HepG2 (cell line): ENCODE data around the gene CST4. TPM values are rescaled to one million over a fixed set of nuclear protein-coding genes. Genes with fewer than 3 reads are reported as not detected.
A peak's percentile ranks its signal among the peaks of the same experiment; 100 is the strongest.

Source experiments
- ATF7 ChIP-seq, 2 experiments: fragments of 450-650 bp in 1 of 2; sonication (generic) in 1 of 2; formaldehyde crosslinking in 1 of 2; IDR thresholded peaks; 2 replicates each; pipeline versions ENCODE4 v1.4.0 to v1.6.1; 2016 to 2020; ENCODE audit warnings: antibody characterized with exemption in 1 of 2, mild to moderate bottlenecking in 1 of 2, missing genetic modification reagents in 1 of 2
- ETV6 ChIP-seq: sonication (generic); formaldehyde crosslinking; conservative IDR thresholded peaks from 2 replicates; pipeline ENCODE4 v1.4.0; 2020; ENCODE audit warnings: missing genetic modification reagents
- FIP1L1 ChIP-seq: fragments of 200-400 bp; formaldehyde crosslinking; IDR thresholded peaks from 2 replicates; pipeline ENCODE4 v1.6.1; 2018; ENCODE audit warnings: low read depth, mild to moderate bottlenecking, low read length, moderate library complexity, borderline replicate concordance; ENCODE audit not compliant: insufficient read depth
- KDM3A ChIP-seq: IDR thresholded peaks from 2 replicates; pipeline ENCODE4 v1.6.1; 2018; ENCODE audit warnings: low read depth, missing compliant biosample characterization
- PAWR ChIP-seq: sonication (generic); formaldehyde crosslinking; IDR thresholded peaks from 2 replicates; pipeline ENCODE4 v1.4.0; 2020; ENCODE audit warnings: missing genetic modification reagents, mild to moderate bottlenecking, borderline replicate concordance
- PHB2 ChIP-seq: fragments of 450-650 bp; IDR thresholded peaks from 2 replicates; pipeline ENCODE4 v1.6.1; 2018; ENCODE audit not compliant: partially characterized antibody
- SP2 ChIP-seq: sonication (generic); formaldehyde crosslinking; IDR thresholded peaks from 2 replicates; pipeline ENCODE4 v1.5.1; 2020; ENCODE audit warnings: mild to moderate bottlenecking, missing genetic modification reagents
- TSC22D2 ChIP-seq: sonication (generic); formaldehyde crosslinking; IDR thresholded peaks from 2 replicates; pipeline ENCODE4 v1.5.1; 2020; ENCODE audit warnings: missing genetic modification reagents, mild to moderate bottlenecking, borderline replicate concordance
- ZNF3 ChIP-seq: IDR thresholded peaks from 2 replicates; pipeline ENCODE4 v1.7.0; 2017; ENCODE audit warnings: inconsistent platforms
- ZNF331 ChIP-seq: sonication (generic); formaldehyde crosslinking; IDR thresholded peaks from 2 replicates; pipeline ENCODE4 v1.4.0; 2020; ENCODE audit warnings: missing genetic modification reagents
- ZNF367 ChIP-seq: sonication (generic); formaldehyde crosslinking; IDR thresholded peaks from 2 replicates; pipeline ENCODE4 v1.4.0; 2020; ENCODE audit warnings: missing genetic modification reagents, borderline replicate concordance
- ZNF496 ChIP-seq: sonication (generic); formaldehyde crosslinking; IDR thresholded peaks from 2 replicates; pipeline ENCODE4 v1.8.1; 2023; ENCODE audit warnings: mild to moderate bottlenecking, moderate library complexity, missing genetic modification reagents; ENCODE audit not compliant: insufficient replicate concordance
- polyA plus RNA-seq, 8 experiments: library from polyadenylated mRNA; depleted of rRNA in 3 of 8; stranded (reverse) in 7 of 8; unstranded in 1 of 8; fragments of >200 nt; fragmentation: Illumina TruSeq in 4 of 8; extraction: Trizol in 4 of 8; gene quantifications; 2 replicates each; pipeline versions ENCODE4 v1.2.1 to v1.2.3, GENCODE V29; 2011 to 2016; ENCODE audit warnings: low read depth in 4 of 8, missing spikeins in 1 of 8, mixed read lengths in 1 of 8; ENCODE audit not compliant: insufficient read depth in 1 of 8
- total RNA-seq, 5 experiments: library from RNA; depleted of rRNA; stranded (reverse); fragments of >200 nt; fragmentation: Illumina TruSeq; extraction: Trizol; gene quantifications; 2 replicates each; pipeline ENCODE4 v1.2.3, GENCODE V29; 2016; ENCODE audit warnings: low read depth in 1 of 5
- TF ChIP-seq, protein P1 (sequence below): sonication (generic); formaldehyde crosslinking; conservative IDR thresholded peaks from 2 replicates; pipeline ENCODE4 v1.8.0; 2022; ENCODE audit warnings: mild to moderate bottlenecking, moderate library complexity, missing genetic modification reagents
- TF ChIP-seq, protein P2 (sequence below): sonication (generic); formaldehyde crosslinking; IDR thresholded peaks from one replicate; pipeline ENCODE4 v1.5.1; 2020; ENCODE audit warnings: mild to moderate bottlenecking, missing genetic modification reagents; ENCODE audit errors: not compliant biosample characterization
- TF ChIP-seq, protein P3 (sequence below): sonication (generic); formaldehyde crosslinking; IDR thresholded peaks from 2 replicates; pipeline ENCODE4 v1.4.0; 2020; ENCODE audit warnings: missing genetic modification reagents, borderline replicate concordance

The CST4 gene
- total and polyA plus RNA-seq, 2 of the 13 experiments (the other 11 are each of a cell fraction or from before 2014, with no cell fraction given) = not detected

DNA sequence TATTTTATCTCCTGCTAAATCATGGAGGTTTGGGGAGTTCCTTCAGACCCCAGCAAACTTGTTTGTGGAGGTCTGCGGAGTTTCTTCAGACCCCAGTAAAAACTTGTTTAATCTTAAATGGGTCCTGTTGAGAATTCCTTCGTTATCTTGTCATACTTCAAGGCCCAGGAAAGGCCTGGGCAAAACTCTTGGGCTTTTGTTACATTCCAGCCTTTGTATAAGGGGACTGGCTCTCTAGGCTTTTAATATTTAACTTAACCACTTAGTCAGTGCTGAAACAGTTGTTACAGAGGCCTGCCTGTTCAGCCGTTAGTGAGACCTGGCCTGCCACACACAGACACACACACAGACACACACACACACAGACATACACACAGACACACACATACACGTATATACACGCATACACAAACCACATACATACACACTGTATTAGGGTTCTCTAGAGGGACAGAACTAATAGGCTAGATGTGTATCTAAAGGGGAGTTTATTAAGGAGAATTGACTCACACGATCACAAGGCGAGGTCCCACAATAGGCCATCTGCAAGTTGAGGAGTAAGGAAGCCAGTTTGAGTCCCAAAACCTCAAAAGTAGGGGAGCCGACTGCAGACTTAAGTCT is 29.7 kb downstream of the CST4 start (continued):
- TF ChIP-seq, protein P1, sequence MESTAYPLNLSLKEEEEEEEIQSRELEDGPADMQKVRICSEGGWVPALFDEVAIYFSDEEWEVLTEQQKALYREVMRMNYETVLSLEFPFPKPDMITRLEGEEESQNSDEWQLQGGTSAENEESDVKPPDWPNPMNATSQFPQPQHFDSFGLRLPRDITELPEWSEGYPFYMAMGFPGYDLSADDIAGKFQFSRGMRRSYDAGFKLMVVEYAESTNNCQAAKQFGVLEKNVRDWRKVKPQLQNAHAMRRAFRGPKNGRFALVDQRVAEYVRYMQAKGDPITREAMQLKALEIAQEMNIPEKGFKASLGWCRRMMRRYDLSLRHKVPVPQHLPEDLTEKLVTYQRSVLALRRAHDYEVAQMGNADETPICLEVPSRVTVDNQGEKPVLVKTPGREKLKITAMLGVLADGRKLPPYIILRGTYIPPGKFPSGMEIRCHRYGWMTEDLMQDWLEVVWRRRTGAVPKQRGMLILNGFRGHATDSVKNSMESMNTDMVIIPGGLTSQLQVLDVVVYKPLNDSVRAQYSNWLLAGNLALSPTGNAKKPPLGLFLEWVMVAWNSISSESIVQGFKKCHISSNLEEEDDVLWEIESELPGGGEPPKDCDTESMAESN (CRISPR knock-in tag) = 0 out of 2 replicates have a peak, but pooled peaks have one; percentile 27
- TF ChIP-seq ZNF331 (peak; percentile 51; the same call in 1 of the 2 replicates), TSC22D2 (CRISPR knock-in tag) (no peak), ETV6 (CRISPR knock-in tag) (no peak), ZNF3 (CRISPR knock-in tag) (peak; percentile 24; the same call in 1 of the 2 replicates), PHB2 (no peak), KDM3A (no peak), FIP1L1 (no peak), PAWR (no peak), ZNF496 (CRISPR knock-in tag) (no peak), SP2 (CRISPR knock-in tag) (no peak), ZNF367 (no peak), ATF7 (IDR thresholded peaks at IDR 0.05) (no peak), ATF7 (CRISPR knock-in tag; IDR thresholded peaks at IDR 0.05) (no peak)
- TF ChIP-seq, protein P2, sequence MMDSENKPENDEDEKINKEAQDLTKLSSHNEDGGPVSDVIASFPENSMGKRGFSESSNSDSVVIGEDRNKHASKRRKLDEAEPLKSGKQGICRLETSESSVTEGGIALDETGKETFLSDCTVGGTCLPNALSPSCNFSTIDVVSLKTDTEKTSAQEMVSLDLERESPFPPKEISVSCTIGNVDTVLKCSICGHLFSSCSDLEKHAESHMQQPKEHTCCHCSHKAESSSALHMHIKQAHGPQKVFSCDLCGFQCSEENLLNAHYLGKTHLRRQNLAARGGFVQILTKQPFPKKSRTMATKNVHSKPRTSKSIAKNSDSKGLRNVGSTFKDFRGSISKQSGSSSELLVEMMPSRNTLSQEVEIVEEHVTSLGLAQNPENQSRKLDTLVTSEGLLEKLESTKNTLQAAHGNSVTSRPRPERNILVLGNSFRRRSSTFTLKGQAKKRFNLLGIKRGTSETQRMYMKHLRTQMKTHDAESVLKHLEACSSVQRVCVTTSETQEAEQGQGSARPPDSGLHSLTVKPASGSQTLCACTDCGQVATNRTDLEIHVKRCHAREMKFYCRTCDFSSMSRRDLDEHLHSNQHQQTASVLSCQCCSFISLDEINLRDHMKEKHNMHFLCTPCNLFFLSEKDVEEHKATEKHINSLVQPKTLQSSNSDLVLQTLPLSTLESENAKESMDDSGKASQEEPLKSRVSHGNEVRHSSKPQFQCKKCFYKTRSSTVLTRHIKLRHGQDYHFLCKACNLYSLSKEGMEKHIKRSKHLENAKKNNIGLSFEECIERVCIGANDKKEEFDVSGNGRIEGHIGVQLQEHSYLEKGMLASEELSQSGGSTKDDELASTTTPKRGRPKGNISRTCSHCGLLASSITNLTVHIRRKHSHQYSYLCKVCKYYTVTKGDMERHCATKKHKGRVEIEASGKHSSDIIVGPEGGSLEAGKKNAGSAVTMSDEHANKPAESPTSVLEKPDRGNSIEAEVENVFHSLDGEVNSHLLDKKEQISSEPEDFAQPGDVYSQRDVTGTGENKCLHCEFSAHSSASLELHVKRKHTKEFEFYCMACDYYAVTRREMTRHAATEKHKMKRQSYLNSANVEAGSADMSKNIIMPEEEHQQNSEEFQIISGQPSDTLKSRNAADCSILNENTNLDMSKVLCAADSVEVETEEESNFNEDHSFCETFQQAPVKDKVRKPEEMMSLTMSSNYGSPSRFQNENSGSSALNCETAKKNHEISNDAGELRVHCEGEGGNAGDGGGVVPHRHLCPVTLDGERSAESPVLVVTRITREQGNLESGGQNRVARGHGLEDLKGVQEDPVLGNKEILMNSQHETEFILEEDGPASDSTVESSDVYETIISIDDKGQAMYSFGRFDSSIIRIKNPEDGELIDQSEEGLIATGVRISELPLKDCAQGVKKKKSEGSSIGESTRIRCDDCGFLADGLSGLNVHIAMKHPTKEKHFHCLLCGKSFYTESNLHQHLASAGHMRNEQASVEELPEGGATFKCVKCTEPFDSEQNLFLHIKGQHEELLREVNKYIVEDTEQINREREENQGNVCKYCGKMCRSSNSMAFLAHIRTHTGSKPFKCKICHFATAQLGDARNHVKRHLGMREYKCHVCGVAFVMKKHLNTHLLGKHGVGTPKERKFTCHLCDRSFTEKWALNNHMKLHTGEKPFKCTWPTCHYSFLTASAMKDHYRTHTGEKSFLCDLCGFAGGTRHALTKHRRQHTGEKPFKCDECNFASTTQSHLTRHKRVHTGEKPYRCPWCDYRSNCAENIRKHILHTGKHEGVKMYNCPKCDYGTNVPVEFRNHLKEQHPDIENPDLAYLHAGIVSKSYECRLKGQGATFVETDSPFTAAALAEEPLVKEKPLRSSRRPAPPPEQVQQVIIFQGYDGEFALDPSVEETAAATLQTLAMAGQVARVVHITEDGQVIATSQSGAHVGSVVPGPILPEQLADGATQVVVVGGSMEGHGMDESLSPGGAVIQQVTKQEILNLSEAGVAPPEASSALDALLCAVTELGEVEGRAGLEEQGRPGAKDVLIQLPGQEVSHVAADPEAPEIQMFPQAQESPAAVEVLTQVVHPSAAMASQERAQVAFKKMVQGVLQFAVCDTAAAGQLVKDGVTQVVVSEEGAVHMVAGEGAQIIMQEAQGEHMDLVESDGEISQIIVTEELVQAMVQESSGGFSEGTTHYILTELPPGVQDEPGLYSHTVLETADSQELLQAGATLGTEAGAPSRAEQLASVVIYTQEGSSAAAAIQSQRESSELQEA (CRISPR knock-in tag) = no peak
- TF ChIP-seq, protein P3, sequence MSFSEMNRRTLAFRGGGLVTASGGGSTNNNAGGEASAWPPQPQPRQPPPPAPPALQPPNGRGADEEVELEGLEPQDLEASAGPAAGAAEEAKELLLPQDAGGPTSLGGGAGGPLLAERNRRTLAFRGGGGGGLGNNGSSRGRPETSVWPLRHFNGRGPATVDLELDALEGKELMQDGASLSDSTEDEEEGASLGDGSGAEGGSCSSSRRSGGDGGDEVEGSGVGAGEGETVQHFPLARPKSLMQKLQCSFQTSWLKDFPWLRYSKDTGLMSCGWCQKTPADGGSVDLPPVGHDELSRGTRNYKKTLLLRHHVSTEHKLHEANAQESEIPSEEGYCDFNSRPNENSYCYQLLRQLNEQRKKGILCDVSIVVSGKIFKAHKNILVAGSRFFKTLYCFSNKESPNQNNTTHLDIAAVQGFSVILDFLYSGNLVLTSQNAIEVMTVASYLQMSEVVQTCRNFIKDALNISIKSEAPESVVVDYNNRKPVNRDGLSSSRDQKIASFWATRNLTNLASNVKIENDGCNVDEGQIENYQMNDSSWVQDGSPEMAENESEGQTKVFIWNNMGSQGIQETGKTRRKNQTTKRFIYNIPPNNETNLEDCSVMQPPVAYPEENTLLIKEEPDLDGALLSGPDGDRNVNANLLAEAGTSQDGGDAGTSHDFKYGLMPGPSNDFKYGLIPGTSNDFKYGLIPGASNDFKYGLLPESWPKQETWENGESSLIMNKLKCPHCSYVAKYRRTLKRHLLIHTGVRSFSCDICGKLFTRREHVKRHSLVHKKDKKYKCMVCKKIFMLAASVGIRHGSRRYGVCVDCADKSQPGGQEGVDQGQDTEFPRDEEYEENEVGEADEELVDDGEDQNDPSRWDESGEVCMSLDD (CRISPR knock-in tag) = no peak
